Mesodermal cell (in vitro differentiated cells): ENCODE results near the gene FHIT.

Source experiments
- H3K27ac ChIP-seq: 2 replicates; pipeline ENCODE4 v1.7.0; 2013; ENCODE audit warnings: mild to moderate bottlenecking, low read depth, low read length, moderate library complexity; ENCODE audit not compliant: severe bottlenecking
- H3K36me3 ChIP-seq: 2 replicates; pipeline ENCODE4 v1.7.1; 2013; ENCODE audit warnings: mild to moderate bottlenecking, low read length, moderate library complexity; ENCODE audit not compliant: control insufficient read depth, insufficient read depth
- H3K4me1 ChIP-seq: one replicate; pipeline ENCODE4 v1.7.1; 2013; ENCODE audit warnings: mild to moderate bottlenecking, low read length; ENCODE audit not compliant: insufficient read depth, control insufficient read depth, poor library complexity, severe bottlenecking
- H3K4me3 ChIP-seq: 2 replicates; pipeline ENCODE4 v1.7.0; 2013; ENCODE audit warnings: low read length, control low read depth, mild to moderate bottlenecking; ENCODE audit not compliant: insufficient read depth, poor library complexity, severe bottlenecking; ENCODE audit errors: extremely low read depth
- H3K9me3 ChIP-seq: 2 replicates; pipeline ENCODE4 v1.7.1; 2013; ENCODE audit warnings: mild to moderate bottlenecking, low read length, moderate library complexity; ENCODE audit not compliant: control insufficient read depth
- WGBS, 2 experiments: methylation state at CpG; one replicate each; pipeline ENCODE4 v1.1.5; 2013; ENCODE audit warnings: missing lambda C conversion rate in 2 of 2; ENCODE audit not compliant: insufficient coverage in 2 of 2; 5-methylcytosine and 5-hydroxymethylcytosine counted together

FHIT gene

GRCh38 chr3:60588806-60589205 lies 662.4 kb downstream of the FHIT start:
- WGBS, 2 experiments = 58 to 82% methylated on average over 2 of the region's 3 CpGs
- no peaks in the 10 kb centered on the region for H3K36me3 ChIP-seq
- no peaks in the 10 kb centered on the region for H3K4me1 ChIP-seq
- H3K9me3 ChIP-seq = no peaks in the 10 kb centered on the region
- no peak overlapping the region for H3K4me3 ChIP-seq
- H3K27ac ChIP-seq = no peak overlapping the region

- no CpG with 5 or more reads among the region's 1 CpG for WGBS, 2 experiments
- no peaks in the 10 kb centered on the region for H3K9me3 ChIP-seq
- H3K27ac ChIP-seq = no peak overlapping the region
- H3K4me1 ChIP-seq = no peaks in the 10 kb centered on the region
- H3K36me3 ChIP-seq = no peaks in the 10 kb centered on the region
- H3K4me3 ChIP-seq = no peak overlapping the region
Measured at GRCh38 chr3:60585918-60586317, 665.3 kb downstream of the FHIT start.

- WGBS, 2 experiments = no CpG with 5 or more reads among the region's 2 CpGs
- Histone ChIP-seq H3K9me3 (no peaks in the 10 kb centered on the region), H3K4me1 (peaks cover 4% of the 10 kb centered on the region), H3K27ac (no peak overlapping the region), H3K36me3 (no peaks in the 10 kb centered on the region), H3K4me3 (no peak overlapping the region)
Measured at GRCh38 chr3:60584250-60584649, 667.0 kb downstream of the FHIT start.

- H3K9me3 ChIP-seq = no peaks in the 10 kb centered on the region
- no CpG with 5 or more reads among the region's 3 CpGs for WGBS, 2 experiments
- no peak overlapping the region for H3K27ac ChIP-seq
- no peak overlapping the region for H3K4me3 ChIP-seq
- H3K4me1 ChIP-seq = peaks cover 5% of the 10 kb centered on the region
- no peaks in the 10 kb centered on the region for H3K36me3 ChIP-seq
Measured at GRCh38 chr3:60582288-60582687, 669.0 kb downstream of the FHIT start.

- WGBS, 2 experiments = 80 to 82% methylated on average over 3 to 4 of the region's 5 CpGs
- no peaks in the 10 kb centered on the region for H3K36me3 ChIP-seq
- peaks cover 5% of the 10 kb centered on the region for H3K4me1 ChIP-seq
- H3K4me3 ChIP-seq = no peak overlapping the region
- no peak overlapping the region for H3K27ac ChIP-seq
- H3K9me3 ChIP-seq = no peaks in the 10 kb centered on the region
Measured at GRCh38 chr3:60580809-60581208, 670.4 kb downstream of the FHIT start.

GRCh38 chr3:60579734-60580133 lies 671.5 kb downstream of the FHIT start:
- no peaks in the 10 kb centered on the region for H3K36me3 ChIP-seq
- WGBS, 2 experiments = 65% methylated on average over 2 of the region's 5 CpGs; no CpG with 5 or more reads in 1 of the 2 experiments
- H3K4me3 ChIP-seq = no peak overlapping the region
- H3K9me3 ChIP-seq = no peaks in the 10 kb centered on the region
- H3K27ac ChIP-seq = no peak overlapping the region
- H3K4me1 ChIP-seq = peaks cover 7% of the 10 kb centered on the region

GRCh38 chr3:60578936-60579335 lies 672.3 kb downstream of the FHIT start:
- Histone ChIP-seq H3K4me3 (no peak overlapping the region), H3K4me1 (peaks cover 14% of the 10 kb centered on the region), H3K27ac (no peak overlapping the region), H3K36me3 (no peaks in the 10 kb centered on the region), H3K9me3 (no peaks in the 10 kb centered on the region)
- no CpG with 5 or more reads among the region's 1 CpG for WGBS, 2 experiments

GRCh38 chr3:60577601-60578000 lies 673.7 kb downstream of the FHIT start:
- WGBS, 2 experiments = 88 to 93% methylated on average over 1 to 4 of the region's 4 CpGs
- no peak overlapping the region for H3K27ac ChIP-seq

GRCh38 chr3:60575718-60576272 lies 675.5 kb downstream of the FHIT start:
- H3K27ac ChIP-seq = no peak overlapping the region
- H3K4me3 ChIP-seq = no peak overlapping the region
- peaks cover 20% of the 10 kb centered on the region for H3K4me1 ChIP-seq
- WGBS, 2 experiments = 85 to 88% methylated on average over 3 to 4 of the region's 8 CpGs
- H3K36me3 ChIP-seq = no peaks in the 10 kb centered on the region
- H3K9me3 ChIP-seq = no peaks in the 10 kb centered on the region

More at GRCh38 chr3:60577601-60578000, 673.7 kb downstream of the FHIT start:
- H3K9me3 ChIP-seq = no peaks in the 10 kb centered on the region
- no peak overlapping the region for H3K4me3 ChIP-seq
- no peaks in the 10 kb centered on the region for H3K36me3 ChIP-seq
- peaks cover 20% of the 10 kb centered on the region for H3K4me1 ChIP-seq

- H3K4me3 ChIP-seq = no peak overlapping the region
- H3K9me3 ChIP-seq = no peaks in the 10 kb centered on the region
- no peaks in the 10 kb centered on the region for H3K36me3 ChIP-seq
- peaks cover 15% of the 10 kb centered on the region for H3K4me1 ChIP-seq
- no peak overlapping the region for H3K27ac ChIP-seq
- 87 to 91% methylated on average over 7 of the region's 10 CpGs for WGBS, 2 experiments
Measured at GRCh38 chr3:60574046-60574769, 677.0 kb downstream of the FHIT start.

- WGBS, 2 experiments = 70 to 72% methylated on average over 3 of the region's 9 CpGs
- H3K9me3 ChIP-seq = no peaks in the 10 kb centered on the region
- H3K4me3 ChIP-seq = no peak overlapping the region
- no peak overlapping the region for H3K27ac ChIP-seq
- no peaks in the 10 kb centered on the region for H3K36me3 ChIP-seq
- H3K4me1 ChIP-seq = peaks cover 15% of the 10 kb centered on the region
Measured at GRCh38 chr3:60573494-60573893, 677.8 kb downstream of the FHIT start.
